GM08714 (cell line): ENCODE measurements around the gene CYP1A2.

Experiments
- H3K4me3 ChIP-seq: fragments of 200-500 bp; sonication (Bioruptor generic); 2 replicates; pipeline ENCODE4 v1.5.1; 2014; ENCODE audit warnings: mild to moderate bottlenecking, low read length, inconsistent platforms
- ZNF274 ChIP-seq: IDR thresholded peaks from 2 replicates; pipeline ENCODE4 v1.6.1; 2012; ENCODE audit warnings: mild to moderate bottlenecking, low read depth, low read length

The CYP1A2 gene

DNA sequence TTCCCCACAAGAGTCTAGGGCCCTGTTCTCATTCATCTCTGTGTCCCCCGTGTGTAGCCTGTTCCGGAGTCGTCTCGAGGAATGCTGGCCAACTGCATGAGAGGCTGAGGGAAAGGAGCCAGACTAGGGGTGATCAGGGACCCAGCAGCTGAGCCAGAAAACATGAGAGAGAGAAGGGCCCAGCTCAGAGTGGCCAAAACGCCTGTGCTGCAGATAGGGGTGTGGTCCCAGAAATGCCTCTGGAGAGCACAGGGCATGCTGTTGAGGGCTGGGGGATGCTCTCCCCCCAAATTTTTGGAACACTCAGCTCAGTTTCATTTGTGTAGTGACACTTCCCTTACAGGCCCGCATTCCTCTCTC, 14.1 kb downstream of the CYP1A2 start:
- TF ChIP-seq ZNF274, result no peak
- H3K4me3 ChIP-seq, result no peak overlapping the region

DNA sequence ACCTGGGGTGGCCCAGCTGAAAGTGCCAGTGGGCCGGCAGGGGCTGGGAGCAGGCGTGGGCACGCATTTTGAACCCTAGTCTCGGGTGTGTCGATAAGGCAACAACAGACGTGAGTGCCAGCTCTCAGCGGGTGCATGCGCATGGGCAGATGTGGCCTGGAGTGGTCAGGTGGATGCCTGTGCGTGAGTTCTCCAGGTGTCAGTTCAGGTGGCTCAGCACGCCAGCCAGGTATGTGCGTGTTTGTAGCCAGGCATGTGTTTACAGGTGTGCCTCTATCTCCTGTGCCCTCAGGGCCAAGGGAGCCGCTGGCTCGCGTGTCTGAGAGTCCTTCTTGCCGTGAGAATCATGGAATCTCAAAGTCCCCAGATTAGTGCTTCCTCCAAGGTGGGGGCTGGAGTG, 14.8 kb downstream of the CYP1A2 start:
- TF ChIP-seq ZNF274, result no peak
- H3K4me3 ChIP-seq, result no peak overlapping the region

DNA sequence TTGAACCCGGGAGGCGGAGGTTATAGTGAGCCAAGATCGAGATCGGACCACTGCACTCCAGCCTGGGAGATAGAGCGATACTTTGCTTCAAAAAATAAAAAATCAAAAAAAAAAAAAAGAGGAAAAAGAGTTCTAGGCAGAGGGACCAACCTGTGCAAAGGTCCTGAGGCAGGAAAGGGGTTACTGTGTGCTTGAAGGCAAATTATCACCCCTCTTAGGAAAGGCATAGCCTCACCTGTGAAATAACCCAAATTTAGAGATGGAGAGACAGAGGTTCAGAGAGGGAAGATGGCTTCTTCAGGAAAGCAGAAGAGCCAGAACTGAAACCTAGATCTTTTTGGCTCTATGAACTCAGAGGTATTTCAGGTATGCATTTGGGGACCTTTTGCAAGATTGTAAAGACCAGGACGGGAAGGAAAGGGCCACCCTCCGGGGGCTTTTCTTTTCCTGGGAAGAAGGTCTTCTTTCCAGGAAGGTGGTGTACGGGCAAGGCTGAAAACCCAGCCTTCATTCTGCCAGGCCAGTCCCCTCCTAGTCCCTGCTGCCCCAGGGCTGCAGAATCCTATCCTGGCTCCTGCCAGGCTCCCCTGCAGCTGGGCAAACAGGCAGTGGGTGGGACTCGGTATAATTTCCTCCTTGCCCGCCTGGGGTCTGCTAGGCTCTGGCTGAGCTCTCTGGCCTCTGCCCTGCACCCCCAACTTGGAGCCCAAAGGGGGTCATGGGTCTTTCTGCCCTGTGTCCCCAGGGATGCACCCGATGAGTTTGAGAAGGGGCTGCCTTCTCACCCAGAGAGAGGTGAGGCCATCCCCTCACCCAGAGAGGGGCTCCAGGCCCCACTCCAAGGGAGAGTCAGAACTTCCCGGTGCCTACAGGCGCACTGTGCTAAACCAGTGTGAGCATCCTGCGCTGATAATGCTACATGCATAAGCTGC, 18.8 kb downstream of the CYP1A2 start:
- TF ChIP-seq ZNF274, result no peak
- no peak overlapping the region for H3K4me3 ChIP-seq

DNA sequence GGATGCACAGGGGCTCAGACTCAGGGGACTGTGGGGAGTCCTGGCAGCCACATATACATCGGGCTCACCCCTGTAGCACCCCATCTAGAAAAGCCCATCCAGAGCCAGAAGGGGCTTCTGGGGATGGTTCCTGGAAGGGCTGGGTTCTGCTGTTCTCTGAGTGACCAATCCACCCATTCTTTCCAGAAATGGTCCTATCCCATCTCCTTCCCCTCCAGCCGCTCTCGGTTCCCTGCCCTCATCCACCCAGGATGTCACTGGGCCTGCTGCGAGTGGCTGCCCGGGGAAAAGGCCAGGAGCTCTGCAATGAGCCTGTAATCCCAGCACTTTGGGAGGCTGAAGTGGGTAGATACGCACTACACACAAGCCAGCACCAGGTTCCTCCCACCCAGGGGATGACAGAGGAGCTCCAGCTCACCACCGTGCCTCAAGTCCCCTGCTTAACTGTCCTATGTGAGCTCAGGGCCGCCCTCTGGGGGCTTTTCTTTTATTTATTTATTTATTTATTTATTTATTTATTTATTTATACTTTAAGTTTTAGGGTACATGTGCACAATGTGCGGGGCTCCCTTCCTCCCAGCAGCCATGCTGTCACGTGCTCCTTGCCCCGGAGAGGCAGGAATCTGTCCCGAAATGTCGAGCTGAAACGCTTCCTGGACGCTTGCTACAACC, 19.6 kb downstream of the CYP1A2 start:
- TF ChIP-seq ZNF274, result no peak
- H3K4me3 ChIP-seq, result no peak overlapping the region

DNA sequence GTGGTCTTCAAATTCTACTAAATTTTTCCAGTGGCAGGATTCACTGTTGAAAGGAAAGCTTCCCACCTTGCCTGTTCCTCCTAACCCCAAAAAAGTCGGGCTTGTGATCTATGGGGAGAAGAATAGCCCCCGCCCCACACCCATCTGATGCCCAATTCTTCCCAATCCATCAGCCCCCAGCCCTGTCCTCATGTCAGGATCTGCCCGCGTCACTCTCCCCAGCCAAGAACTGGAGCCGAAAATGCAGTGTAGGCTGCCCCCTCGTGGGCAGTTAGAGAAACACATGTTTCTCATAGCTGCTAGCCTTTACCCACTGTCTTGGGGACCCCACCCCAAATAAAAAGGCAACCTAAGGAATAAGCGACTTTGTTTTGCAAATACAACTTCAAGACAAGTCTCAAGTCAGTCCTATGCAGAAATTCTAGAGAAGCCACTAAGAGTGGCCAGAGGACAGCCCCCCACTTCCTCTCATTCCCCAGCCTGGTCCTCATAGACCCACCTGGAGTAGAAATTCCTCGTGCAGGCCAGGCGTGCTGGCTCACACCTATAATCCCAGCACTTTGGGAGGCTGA, 20.2 kb downstream of the CYP1A2 start:
- TF ChIP-seq ZNF274, result no peak
- H3K4me3 ChIP-seq, result no peak overlapping the region

DNA sequence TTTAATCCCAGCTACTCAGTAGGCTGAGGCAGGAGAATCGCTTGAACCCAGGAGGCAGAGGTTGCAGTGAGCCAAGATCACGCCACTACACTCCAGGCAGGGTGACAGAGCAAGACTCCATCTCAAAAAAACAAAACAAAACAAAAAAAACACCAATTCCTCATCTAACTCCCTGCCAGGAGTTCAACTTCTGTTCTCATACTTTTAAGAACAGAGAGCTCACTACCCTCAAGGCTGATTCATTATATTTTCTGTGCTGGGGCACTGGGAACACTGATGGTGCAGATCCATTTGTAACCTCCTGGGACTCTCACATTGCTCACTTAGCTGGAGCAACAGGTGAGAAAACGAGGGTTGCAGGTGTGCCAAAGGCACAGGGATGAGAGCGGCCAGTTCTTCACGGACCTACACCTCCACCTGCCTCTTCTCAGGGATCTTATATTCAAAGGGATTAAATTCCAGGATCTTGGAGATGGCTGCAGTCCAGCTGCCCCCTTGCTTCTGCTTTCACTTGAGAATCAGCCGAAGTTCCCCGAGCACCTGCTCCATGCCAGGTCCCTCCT, 20.9 kb downstream of the CYP1A2 start:
- no peak for TF ChIP-seq ZNF274
- H3K4me3 ChIP-seq, result no peak overlapping the region

DNA sequence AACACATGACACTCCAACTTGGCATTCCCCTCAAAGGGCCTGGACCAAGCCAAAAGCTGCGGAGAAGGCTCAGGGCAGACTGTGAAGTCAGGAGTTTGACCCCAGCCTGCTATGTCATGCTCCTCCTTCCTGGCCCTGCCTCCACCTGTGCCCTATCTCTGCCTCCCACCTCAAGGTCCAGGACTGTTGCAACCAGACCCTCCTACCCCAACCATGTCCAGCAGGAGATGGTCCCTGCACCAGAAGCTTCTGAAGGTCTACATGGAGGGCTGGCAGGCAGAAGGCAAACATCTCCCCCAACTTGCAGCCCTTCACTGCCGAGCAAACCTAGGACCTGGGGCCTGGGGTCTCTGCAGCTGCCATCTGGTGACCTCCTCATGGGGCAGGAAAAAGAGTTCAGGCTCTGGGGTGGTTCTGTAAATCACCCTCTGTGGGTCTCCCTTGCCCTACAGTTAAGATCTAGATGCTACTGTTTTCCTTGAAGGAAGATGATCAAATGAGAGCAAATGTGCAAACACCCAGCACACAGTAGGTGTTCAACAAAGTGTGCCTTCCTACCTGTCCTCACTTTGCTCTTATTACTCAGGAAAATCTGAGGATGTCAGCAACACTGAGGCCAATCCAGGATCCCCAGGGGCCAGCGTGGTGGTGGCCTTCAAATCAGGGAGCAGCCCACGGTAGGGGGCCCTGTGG, 21.7 kb downstream of the CYP1A2 start:
- no peak for TF ChIP-seq ZNF274
- H3K4me3 ChIP-seq, result no peak overlapping the region

DNA sequence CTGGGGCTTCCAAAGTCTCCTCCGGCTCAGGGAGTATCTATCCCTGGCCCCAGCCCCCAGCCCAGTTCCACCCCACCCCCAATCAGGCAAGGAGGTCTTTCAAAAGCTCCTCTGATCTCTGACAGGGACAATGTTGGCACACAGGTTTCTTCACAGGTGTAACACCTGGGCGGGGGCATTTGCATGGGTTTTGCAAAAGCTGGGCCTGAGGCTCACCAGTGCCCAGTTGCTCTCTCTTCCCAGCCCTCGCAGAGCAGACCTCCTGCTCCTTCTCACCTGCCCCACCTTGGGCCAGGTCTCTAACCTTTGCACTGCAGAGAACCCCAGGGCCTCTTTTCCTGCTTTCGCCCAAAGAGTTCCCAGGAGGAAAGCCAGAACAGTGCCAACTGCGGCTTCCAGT, 24.7 kb downstream of the CYP1A2 start:
- no peak overlapping the region for H3K4me3 ChIP-seq
- TF ChIP-seq ZNF274, result no peak

DNA sequence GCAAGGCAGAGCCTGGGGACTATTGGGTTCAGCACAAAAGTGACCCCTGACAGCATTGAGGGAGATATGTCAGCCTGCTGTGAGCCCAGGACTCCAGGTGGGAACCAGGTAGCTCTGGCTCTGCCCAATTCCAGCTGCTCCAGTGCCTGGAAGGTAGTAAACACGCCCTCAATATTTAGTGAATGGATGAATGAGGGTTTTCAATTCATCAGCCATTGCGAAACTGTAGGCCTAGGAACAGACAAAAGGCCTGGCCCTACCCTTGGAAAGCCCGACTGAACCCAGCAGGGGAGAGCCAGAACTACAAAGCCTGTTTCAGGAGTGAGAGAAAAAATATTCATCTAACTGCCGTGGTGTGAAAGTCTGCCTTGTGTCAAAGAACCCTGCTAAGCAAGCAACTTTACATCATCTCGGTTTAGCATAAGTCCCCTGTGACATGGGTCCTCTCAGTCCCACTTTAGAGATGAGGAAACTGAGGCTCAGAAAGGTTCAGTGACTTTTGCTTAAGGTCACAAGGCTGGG, 25.1 kb downstream of the CYP1A2 start:
- TF ChIP-seq ZNF274, result no peak
- no peak overlapping the region for H3K4me3 ChIP-seq

DNA sequence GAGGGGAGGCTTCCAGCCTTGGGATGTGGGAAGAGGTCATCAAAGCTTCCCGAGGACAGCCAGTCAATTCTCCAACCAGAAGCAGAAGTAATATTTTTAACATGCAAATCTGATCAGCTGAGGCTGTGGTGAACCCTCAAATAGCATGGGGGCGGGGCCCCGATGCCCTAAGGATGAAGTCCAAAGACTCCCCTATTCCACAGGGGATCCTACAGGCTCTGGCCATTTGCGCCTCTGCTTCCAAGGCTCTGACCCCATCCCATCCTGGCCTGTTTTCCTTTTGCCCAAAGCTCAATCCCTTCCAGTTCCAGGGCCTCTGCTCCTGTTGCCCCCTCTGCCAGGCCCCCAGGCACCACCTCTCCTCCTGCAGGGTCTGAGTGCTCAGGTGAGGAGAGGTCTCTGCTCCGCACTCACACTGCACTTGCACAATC, 26.5 kb downstream of the CYP1A2 start:
- no peak overlapping the region for H3K4me3 ChIP-seq
- TF ChIP-seq ZNF274, result no peak

DNA sequence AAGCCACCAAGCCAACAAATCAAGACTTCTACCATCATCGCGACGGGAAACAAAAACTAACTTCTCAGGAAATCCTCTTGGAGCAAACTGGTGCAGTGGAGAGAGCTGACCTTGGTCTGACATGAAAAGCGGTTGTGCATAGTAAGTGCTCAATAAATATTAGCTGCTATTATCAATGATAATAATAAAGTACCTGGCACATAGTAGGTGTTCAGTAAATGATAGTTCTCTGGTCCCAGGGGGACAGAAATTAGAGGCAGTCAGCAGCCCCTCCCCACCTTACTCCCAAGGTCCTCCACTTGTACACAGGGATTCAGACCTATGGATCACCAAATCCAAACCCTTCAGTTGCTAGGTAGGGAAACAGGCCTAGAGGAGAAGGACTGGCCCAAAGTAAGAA, 27.2 kb downstream of the CYP1A2 start:
- H3K4me3 ChIP-seq, result no peak overlapping the region
- no peak for TF ChIP-seq ZNF274

DNA sequence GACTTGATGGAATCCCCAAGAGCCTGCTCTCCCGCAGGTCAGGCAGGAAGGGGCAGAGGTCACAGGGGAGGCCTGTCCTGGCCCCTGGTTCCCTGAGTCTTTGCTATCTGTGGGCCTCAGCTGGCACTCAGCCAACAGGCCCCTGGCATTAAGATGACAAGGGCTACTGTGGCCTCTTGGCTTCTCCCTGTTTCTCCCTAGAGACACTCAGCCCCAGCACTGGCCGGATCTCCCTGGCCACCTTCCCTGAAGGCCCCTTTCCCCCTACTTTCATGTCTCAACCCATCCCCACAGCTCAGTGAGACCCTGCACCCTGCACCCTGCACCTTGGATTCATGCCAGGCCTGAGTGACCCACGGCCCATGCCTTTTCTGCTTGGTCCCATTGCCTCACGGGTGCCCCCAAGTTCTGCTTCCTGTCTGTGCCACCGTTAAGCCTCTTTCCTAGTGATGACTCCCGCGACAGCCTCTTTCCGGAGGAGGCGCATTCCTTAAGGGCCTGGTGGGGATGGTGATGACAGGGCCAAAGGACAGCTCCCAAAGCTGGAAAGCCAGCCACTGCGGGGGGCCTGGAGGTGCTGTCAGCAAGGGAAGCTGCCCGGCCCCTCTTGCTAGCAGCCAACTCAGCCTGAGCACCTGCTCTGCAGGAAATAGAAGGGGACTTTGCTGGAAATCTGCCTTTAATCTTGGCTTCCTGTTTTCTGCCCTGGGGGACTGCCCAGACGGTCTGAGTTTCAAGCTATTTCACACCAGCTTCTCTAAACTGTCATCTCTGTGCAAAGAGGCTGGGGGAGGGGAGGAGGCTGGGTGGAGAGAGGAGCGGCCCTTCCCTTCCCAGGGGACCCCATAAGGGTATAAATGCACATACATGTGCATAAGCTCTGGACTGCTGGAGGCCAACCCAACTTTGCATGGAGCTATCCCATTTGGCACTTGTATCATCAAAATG, 28.4 kb downstream of the CYP1A2 start:
- no peak for TF ChIP-seq ZNF274
- H3K4me3 ChIP-seq, result no peak overlapping the region; the same call in 1 of the 2 replicates
